ENCODE measurements around the gene TMEM95. TPM values are rescaled to one million over a fixed set of nuclear protein-coding genes. Genes with fewer than 3 reads are reported as not detected.
A peak's percentile ranks its signal among the peaks of the same experiment; 100 is the strongest.

Gene TMEM95
- polyA plus RNA-seq, 1 experiment, result not detected

DNA sequence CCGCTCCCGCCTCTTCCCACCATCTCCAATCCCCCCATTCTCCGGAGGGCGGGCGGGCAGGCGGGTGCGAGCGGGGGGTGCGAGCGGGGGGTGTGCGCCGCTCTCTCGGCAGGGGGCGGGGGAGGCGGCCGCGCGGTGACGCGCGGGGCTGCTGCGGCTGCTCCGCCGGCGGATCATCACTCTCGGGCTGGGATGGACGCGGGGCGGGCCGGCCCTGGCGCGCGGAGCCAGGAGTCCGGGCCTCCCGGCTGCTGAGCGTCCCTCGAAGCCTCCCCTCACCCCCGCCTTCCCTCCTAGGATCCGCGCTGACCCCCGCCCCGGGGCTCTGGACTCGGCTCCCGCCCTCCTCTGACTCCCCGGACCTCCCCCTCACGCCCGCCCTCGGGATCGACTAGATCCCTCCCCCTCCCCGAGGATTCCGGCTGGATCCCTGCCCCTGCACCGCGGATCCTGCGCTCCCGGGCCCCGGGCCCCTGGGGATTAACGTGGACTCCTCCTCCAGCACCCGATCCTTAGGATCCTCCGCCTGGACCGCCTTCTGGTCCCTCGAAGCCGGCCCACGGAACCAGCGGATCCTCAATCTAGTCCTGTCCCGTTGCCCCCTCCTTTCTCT, 49.9 kb downstream of the TMEM95 start:
- TF ChIP-seq, protein P1, sequence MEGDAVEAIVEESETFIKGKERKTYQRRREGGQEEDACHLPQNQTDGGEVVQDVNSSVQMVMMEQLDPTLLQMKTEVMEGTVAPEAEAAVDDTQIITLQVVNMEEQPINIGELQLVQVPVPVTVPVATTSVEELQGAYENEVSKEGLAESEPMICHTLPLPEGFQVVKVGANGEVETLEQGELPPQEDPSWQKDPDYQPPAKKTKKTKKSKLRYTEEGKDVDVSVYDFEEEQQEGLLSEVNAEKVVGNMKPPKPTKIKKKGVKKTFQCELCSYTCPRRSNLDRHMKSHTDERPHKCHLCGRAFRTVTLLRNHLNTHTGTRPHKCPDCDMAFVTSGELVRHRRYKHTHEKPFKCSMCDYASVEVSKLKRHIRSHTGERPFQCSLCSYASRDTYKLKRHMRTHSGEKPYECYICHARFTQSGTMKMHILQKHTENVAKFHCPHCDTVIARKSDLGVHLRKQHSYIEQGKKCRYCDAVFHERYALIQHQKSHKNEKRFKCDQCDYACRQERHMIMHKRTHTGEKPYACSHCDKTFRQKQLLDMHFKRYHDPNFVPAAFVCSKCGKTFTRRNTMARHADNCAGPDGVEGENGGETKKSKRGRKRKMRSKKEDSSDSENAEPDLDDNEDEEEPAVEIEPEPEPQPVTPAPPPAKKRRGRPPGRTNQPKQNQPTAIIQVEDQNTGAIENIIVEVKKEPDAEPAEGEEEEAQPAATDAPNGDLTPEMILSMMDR (IDR thresholded peaks at IDR 0.05; ENCODE audit: insufficient read depth, low read depth, low read length), result no peak
- ChIA-PET POLR2A (interaction anchor here (0.8 to 1.1 kb wide), 3 partner anchors 11 to 79 kb away, joined by 3 to 7 read pairs (median 5); partner anchors contain the start of genes NEURL4, PLSCR3 and POLR2A), CTCF (interaction anchor here (0.6 to 2.0 kb wide), 2 partner anchors 91 to 156 kb away, joined by 4 to 6 read pairs; partner anchors contain the start of gene SENP3)
- peaks cover 9% of the 10 kb centered on the region for H3K36me3 ChIP-seq (ENCODE audit: control insufficient read depth, insufficient read depth, low read length)
- peak overlapping the region; percentile 59 for H3K4me3 ChIP-seq (ENCODE audit: low read depth, low read length)
- no peaks in the 10 kb centered on the region for H3K27me3 ChIP-seq (ENCODE audit: control insufficient read depth, insufficient read depth, low read length)
- DNase-seq (ENCODE audit: low read depth), result no peak

DNA sequence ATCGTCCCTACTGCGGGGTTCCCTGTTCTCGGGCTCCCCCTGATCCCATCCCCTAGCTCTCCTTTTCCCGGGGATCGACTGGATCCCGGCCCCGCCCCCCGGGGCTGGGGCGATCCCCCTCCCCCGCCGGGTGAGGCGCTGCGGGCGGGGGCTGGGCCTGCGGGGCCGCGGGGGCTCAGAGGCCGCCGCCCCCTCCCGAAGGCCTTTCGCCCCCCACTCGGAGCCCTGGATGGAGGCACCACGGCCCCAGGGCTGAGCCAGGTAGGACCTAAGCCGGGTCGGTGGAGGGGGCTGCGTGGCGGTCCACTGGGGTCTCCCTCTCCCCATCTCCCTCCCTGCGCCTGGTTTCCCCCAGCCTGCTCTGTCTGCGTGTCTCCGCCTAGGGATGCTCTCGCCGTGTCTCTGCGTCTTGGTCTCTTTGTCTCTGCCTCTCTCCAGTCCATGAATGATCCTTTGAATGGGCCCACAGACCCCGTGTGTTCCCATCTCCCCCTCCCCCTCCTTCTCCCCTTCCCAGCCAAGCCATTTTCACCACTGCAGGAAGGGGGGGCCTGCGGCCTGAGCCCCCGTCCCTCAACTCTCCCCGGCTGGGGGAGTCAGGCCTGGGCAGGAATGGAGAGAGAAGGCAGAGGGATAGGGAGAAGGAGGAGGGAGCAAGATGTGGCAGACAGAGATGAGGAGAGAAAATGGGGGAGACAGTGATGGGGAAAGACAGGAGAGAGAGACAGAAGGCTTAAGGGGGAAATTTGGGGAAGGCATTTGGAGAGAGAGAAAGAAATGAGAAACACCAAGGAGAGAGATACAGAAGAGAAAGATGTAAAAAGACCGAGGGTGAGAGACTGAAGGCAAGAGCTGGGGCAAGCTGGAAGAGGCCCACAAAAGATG, 50.6 kb downstream of the TMEM95 start:
- DNase-seq (ENCODE audit: low read depth), result no peak
- ChIA-PET POLR2A (no interaction called here), CTCF (interaction anchor here (1.1 to 2.2 kb wide), 3 partner anchors 31 to 359 kb away, joined by 3 to 11 read pairs (median 3); no protein-coding TSS in a partner anchor)
- Histone ChIP-seq H3K36me3 (ENCODE audit: control insufficient read depth, insufficient read depth, low read length) (peaks cover 11% of the 10 kb centered on the region), H3K27me3 (ENCODE audit: control insufficient read depth, insufficient read depth, low read length) (no peaks in the 10 kb centered on the region), H3K4me3 (ENCODE audit: low read depth, low read length) (peak overlapping the region; percentile 59)
- TF ChIP-seq, protein P1 (IDR thresholded peaks at IDR 0.05; ENCODE audit: insufficient read depth, low read depth, low read length), result no peak

DNA sequence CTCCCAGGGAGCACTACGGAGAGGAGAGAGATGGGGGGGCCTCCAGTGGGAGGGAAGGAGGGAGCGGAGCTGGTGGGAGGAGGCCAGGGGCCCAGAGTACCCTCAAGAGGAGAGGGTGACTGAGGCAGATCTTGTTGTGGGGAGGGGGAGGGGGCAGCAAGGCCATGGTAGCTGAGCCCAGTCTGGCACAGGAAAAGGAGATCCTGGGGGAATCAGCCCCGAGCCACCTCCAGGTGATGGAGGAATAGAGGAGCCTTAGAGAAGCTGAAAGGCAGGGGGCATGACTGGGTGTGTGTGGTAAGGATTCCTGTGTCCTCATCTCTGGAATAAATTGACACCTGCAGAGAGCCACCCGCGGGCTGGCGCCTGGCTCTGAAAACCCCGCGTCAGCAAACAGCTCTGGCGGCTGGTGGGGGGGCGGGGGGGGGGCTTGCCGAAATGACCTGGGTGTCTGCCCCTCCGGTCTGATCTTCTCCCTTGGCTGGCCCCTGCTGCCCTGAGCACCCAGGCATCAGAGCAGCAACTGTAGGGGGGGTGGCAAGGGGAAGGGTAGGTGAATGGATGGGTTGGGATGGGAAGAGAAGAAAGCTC, 51.4 kb downstream of the TMEM95 start:
- DNase-seq (ENCODE audit: low read depth), result no peak
- POLR2A ChIA-PET, result no interaction called here
- CTCF ChIA-PET, result interaction anchor here (0.6 to 2.2 kb wide), 4 partner anchors 31 to 360 kb away, joined by 3 to 11 read pairs (median 3); no protein-coding TSS in a partner anchor
- Histone ChIP-seq H3K36me3 (ENCODE audit: control insufficient read depth, insufficient read depth, low read length) (peaks cover 11% of the 10 kb centered on the region), H3K27me3 (ENCODE audit: control insufficient read depth, insufficient read depth, low read length) (no peaks in the 10 kb centered on the region), H3K4me3 (ENCODE audit: low read depth, low read length) (peak overlapping the region; percentile 59)
- TF ChIP-seq, protein P1 (IDR thresholded peaks at IDR 0.05; ENCODE audit: insufficient read depth, low read depth, low read length), result no peak

Small RNA genes within 50 kb of the gene (small RNA-seq; reads per million reads assigned to genes)
- not detected for gene AC026954.2 (ENCODE audit: insufficient read length, low read depth, low replicate concordance)

Other genes starting within 250 kb of the TMEM95 start
- not detected in 2 replicates for gene ASGR2, start 240.3 kb upstream of the TMEM95 start, polyA plus RNA-seq (2011; rRNA removed)
- 0.56 and 0.59 TPM in 2 replicates for gene ASGR1, start 175.8 kb upstream of the TMEM95 start, polyA plus RNA-seq (2011; rRNA removed)
- gene DLG4, start 135.3 kb upstream of the TMEM95 start, polyA plus RNA-seq (2011; rRNA removed), result 13.3 and 20.4 TPM in 2 replicates
- gene ACADVL, start 135.2 kb upstream of the TMEM95 start, polyA plus RNA-seq (2011; rRNA removed), result 335 and 517 TPM in 2 replicates
- gene DVL2, start 120.6 kb upstream of the TMEM95 start, polyA plus RNA-seq (2011; rRNA removed), result 3.6 and 5.0 TPM in 2 replicates
- gene PHF23, start 115.7 kb upstream of the TMEM95 start, polyA plus RNA-seq (2011; rRNA removed), result 59.0 and 72.8 TPM in 2 replicates
- gene GABARAP, start 112.7 kb upstream of the TMEM95 start, polyA plus RNA-seq (2011; rRNA removed), result 762 and 865 TPM in 2 replicates
- gene CTDNEP1, start 103.4 kb upstream of the TMEM95 start, polyA plus RNA-seq (2011; rRNA removed), result 117 and 129 TPM in 2 replicates
- 29.8 and 35.6 TPM in 2 replicates for gene ELP5, start 102.9 kb upstream of the TMEM95 start, polyA plus RNA-seq (2011; rRNA removed)
- 1.5 and 2.1 TPM in 2 replicates for gene CLDN7, start 92.7 kb upstream of the TMEM95 start, polyA plus RNA-seq (2011; rRNA removed)
- gene SLC2A4, start 73.4 kb upstream of the TMEM95 start, polyA plus RNA-seq (2011; rRNA removed), result 0.15 and 0.36 TPM in 2 replicates
- 0.11 TPM in 2 replicates for gene YBX2, start 60.5 kb upstream of the TMEM95 start, polyA plus RNA-seq (2011; rRNA removed)
- gene EIF5A, start 47.5 kb upstream of the TMEM95 start, polyA plus RNA-seq (2011; rRNA removed), result 556 and 579 TPM in 2 replicates
- 12.7 and 37.4 TPM in 2 replicates for gene GPS2, start 39.8 kb upstream of the TMEM95 start, polyA plus RNA-seq (2011; rRNA removed)
- 8.0 and 14.9 TPM in 2 replicates for gene NEURL4, start 25.8 kb upstream of the TMEM95 start, polyA plus RNA-seq (2011; rRNA removed)
- 1.7 and 2.0 TPM in 2 replicates for gene ACAP1, start 18.6 kb upstream of the TMEM95 start, polyA plus RNA-seq (2011; rRNA removed)
- gene KCTD11, start 3.0 kb upstream of the TMEM95 start, polyA plus RNA-seq (2011; rRNA removed), result 16.2 and 19.8 TPM in 2 replicates
- 1.7 and 2.2 TPM in 2 replicates for gene TNK1, start 25.9 kb downstream of the TMEM95 start, polyA plus RNA-seq (2011; rRNA removed)
- gene PLSCR3, start 39.4 kb downstream of the TMEM95 start, polyA plus RNA-seq (2011; rRNA removed), result 40.1 and 76.1 TPM in 2 replicates
- gene TMEM256, start 48.9 kb downstream of the TMEM95 start, polyA plus RNA-seq (2011; rRNA removed), result 65.4 and 101 TPM in 2 replicates
- gene NLGN2, start 52.7 kb downstream of the TMEM95 start, polyA plus RNA-seq (2011; rRNA removed), result 6.0 and 8.5 TPM in 2 replicates
- gene SPEM1, start 65.2 kb downstream of the TMEM95 start, polyA plus RNA-seq (2011; rRNA removed), result not detected in 2 replicates
- gene SPEM2, start 70.5 kb downstream of the TMEM95 start, polyA plus RNA-seq (2011; rRNA removed), result not detected in 2 replicates
- gene SPEM3, start 73.7 kb downstream of the TMEM95 start, polyA plus RNA-seq (2011; rRNA removed), result not detected in 2 replicates
- gene TMEM102, start 80.3 kb downstream of the TMEM95 start, polyA plus RNA-seq (2011; rRNA removed), result 1.8 and 3.0 TPM in 2 replicates
- 0.50 and 0.98 TPM in 2 replicates for gene FGF11, start 84.4 kb downstream of the TMEM95 start, polyA plus RNA-seq (2011; rRNA removed)
- gene CHRNB1, start 89.9 kb downstream of the TMEM95 start, polyA plus RNA-seq (2011; rRNA removed), result 6.8 and 7.4 TPM in 2 replicates
- gene ZBTB4, start 124.5 kb downstream of the TMEM95 start, polyA plus RNA-seq (2011; rRNA removed), result 23.6 and 25.9 TPM in 2 replicates
- gene SLC35G6, start 126.3 kb downstream of the TMEM95 start, polyA plus RNA-seq (2011; rRNA removed), result not detected in 2 replicates
- 21.5 and 27.7 TPM in 2 replicates for gene POLR2A, start 129.2 kb downstream of the TMEM95 start, polyA plus RNA-seq (2011; rRNA removed)
- gene TNFSF12, start 193.9 kb downstream of the TMEM95 start, polyA plus RNA-seq (2011; rRNA removed), result 29.2 and 49.5 TPM in 2 replicates
- gene TNFSF13, start 203.6 kb downstream of the TMEM95 start, polyA plus RNA-seq (2011; rRNA removed), result 2.0 and 2.4 TPM in 2 replicates
- gene SENP3, start 206.8 kb downstream of the TMEM95 start, polyA plus RNA-seq (2011; rRNA removed), result 69.8 and 72.2 TPM in 2 replicates
- 58.2 and 93.2 TPM in 2 replicates for gene CD68, start 224.5 kb downstream of the TMEM95 start, polyA plus RNA-seq (2011; rRNA removed)
- gene MPDU1, start 228.7 kb downstream of the TMEM95 start, polyA plus RNA-seq (2011; rRNA removed), result 142 and 174 TPM in 2 replicates
- 0.34 and 0.49 TPM in 2 replicates for gene SOX15, start 234.9 kb downstream of the TMEM95 start, polyA plus RNA-seq (2011; rRNA removed)